Ovary (tissue), 3 donors: ENCODE measurements around the gene ADAM12.

Experiments
- EP300 ChIP-seq: sonication (generic); formaldehyde crosslinking; IDR thresholded peaks from one replicate; pipeline ENCODE4 v1.6.1; 2017; ENCODE audit warnings: antibody characterized with exemption
- POLR2A ChIP-seq: fragments of 450-650 bp; IDR thresholded peaks from one replicate; pipeline ENCODE4 v1.6.1; 2017; ENCODE audit warnings: antibody characterized with exemption, mild to moderate bottlenecking, moderate library complexity
- TF ChIP-seq, protein P1 (sequence below), 3 donors: fragments of 450-650 bp in 2 of 3; fragments of 200-600 bp in 1 of 3; IDR thresholded peaks; one replicate each; pipeline versions ENCODE4 v1.5.1 to v1.8.0; 2016 to 2022; ENCODE audit warnings: antibody characterized with exemption in 3 of 3, mild to moderate bottlenecking in 1 of 3
- donor health status: DM: no; HTN: no; CAD: no.

DNA sequence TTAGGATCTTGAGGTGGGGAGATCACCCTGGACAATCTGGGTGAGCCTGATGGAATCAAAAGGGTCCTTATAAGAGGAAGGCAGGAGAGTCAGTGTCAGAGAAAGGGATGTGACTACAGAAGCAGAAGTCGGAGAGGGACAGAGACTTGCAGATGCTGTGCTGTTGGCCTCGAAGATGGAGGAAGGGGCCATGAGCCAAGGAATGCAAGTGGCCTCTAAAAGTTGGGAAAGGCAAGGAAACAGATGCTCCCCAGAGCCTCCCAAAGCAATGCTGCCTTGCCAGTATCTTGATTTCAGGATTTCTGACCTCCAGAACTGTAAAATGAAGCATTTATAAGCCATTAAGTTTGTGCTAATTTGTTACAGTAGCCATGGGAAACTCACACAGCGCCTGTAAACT lies 326.8 kb downstream of the ADAM12 start:
- TF ChIP-seq POLR2A (no peak), EP300 (no peak)
- TF ChIP-seq, protein P1, sequence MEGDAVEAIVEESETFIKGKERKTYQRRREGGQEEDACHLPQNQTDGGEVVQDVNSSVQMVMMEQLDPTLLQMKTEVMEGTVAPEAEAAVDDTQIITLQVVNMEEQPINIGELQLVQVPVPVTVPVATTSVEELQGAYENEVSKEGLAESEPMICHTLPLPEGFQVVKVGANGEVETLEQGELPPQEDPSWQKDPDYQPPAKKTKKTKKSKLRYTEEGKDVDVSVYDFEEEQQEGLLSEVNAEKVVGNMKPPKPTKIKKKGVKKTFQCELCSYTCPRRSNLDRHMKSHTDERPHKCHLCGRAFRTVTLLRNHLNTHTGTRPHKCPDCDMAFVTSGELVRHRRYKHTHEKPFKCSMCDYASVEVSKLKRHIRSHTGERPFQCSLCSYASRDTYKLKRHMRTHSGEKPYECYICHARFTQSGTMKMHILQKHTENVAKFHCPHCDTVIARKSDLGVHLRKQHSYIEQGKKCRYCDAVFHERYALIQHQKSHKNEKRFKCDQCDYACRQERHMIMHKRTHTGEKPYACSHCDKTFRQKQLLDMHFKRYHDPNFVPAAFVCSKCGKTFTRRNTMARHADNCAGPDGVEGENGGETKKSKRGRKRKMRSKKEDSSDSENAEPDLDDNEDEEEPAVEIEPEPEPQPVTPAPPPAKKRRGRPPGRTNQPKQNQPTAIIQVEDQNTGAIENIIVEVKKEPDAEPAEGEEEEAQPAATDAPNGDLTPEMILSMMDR (IDR thresholded peaks at IDR 0.05): no peak
